Measurements from ENCODE around the gene RCAN3. TPM values are rescaled to one million over a fixed set of nuclear protein-coding genes. Genes with fewer than 3 reads are reported as not detected.
"Not testable (repeated sequence)": the region's sequence is repeated elsewhere in the genome, so short reads cannot be mapped to it uniquely, and the experiment has no call there.

The RCAN3 gene
- total RNA-seq, 1 donor: 5.1 TPM

DNA sequence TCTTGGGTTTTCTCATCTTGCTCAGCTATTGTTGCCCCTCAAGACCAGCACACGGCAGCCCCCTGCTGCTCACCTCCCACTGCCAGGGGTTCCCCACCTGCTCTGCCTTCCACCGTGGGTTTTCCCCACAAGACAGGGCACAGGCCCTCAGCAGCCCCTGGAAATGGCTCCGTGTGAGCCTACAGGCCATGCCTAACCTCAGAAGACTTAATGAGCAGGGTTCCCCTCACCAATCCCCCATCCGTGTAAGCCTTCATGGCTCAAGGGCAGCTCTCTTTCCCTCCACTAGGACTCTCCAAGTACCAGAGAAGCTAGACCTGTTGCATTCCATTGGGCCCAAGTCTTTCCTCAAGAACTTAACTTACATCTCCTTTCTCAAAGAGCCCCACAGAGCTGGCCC is 18.4 kb upstream of the RCAN3 start:
- no peak overlapping the region for H3K4me3 ChIP-seq (ENCODE audit: low read depth, low read length)
- TF ChIP-seq, protein P1, sequence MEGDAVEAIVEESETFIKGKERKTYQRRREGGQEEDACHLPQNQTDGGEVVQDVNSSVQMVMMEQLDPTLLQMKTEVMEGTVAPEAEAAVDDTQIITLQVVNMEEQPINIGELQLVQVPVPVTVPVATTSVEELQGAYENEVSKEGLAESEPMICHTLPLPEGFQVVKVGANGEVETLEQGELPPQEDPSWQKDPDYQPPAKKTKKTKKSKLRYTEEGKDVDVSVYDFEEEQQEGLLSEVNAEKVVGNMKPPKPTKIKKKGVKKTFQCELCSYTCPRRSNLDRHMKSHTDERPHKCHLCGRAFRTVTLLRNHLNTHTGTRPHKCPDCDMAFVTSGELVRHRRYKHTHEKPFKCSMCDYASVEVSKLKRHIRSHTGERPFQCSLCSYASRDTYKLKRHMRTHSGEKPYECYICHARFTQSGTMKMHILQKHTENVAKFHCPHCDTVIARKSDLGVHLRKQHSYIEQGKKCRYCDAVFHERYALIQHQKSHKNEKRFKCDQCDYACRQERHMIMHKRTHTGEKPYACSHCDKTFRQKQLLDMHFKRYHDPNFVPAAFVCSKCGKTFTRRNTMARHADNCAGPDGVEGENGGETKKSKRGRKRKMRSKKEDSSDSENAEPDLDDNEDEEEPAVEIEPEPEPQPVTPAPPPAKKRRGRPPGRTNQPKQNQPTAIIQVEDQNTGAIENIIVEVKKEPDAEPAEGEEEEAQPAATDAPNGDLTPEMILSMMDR (IDR thresholded peaks at IDR 0.05; ENCODE audit: insufficient read depth, low read length): no peak
- no peak for DNase-seq (ENCODE audit: low read depth)

DNA sequence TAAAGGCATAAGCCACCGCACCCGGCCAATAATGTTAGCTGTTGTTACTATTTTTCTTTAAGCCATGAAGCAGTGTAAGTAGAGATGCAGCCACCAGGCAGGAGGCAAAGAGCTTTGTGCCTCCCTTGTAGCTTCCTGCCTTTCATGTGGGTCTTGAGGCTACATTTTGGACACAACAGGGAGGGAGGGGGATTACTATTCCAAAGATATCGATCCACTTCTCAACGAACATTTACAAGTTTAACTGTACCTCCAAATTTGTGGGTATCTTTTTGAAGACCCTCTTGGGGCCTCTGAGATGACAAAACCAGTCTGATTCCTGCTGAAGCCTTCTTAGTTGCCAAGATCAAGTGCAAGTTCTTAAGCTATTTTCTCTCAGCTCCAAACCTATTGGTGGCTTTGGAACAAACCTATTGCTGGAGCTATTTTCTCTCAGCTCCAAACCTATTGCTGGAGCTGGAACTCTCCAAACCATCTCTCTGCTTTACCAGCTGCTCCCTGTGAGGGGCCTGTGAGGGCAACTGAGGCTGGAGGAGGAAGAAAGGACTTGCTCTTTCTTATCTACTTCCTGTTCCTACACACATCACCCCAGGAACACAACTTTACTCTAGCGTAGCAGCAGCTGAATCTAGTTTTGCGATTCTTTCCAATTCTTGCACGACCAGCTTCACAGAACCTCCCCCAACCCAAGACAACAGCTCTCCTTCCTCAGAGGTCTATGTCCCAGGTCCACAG is 16.1 kb upstream of the RCAN3 start:
- H3K4me3 ChIP-seq (ENCODE audit: low read depth, low read length): no peak overlapping the region
- DNase-seq (ENCODE audit: low read depth): no peak

DNA sequence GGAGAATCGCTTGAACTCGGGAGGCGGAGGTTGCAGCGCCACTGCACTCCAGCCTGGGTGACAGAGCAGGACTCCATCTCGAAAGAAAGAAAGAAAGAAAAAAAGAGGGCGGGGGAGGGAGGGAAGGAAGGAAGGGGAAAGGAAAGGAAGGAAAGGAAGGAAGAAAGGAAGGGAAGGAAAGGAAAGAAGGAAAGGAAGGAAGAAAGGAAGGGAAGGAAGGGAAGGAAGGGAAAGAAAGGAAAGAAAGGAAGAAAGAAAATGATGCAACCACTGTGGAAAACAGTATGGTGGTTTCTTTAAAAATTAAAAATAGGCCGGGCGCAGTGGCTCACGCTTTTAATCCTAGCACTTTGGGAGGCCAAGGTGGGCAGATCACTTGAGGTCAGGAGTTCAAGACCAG is 15.2 kb upstream of the RCAN3 start:
- no peak for DNase-seq (ENCODE audit: low read depth)
- H3K4me3 ChIP-seq (ENCODE audit: low read depth, low read length): no peak overlapping the region
- TF ChIP-seq, protein P1 (IDR thresholded peaks at IDR 0.05; ENCODE audit: insufficient read depth, low read length): no peak

More for the DNA sequence above, 16.1 kb upstream of the RCAN3 start:
- TF ChIP-seq, protein P1 (IDR thresholded peaks at IDR 0.05; ENCODE audit: insufficient read depth, low read length): no peak

DNA sequence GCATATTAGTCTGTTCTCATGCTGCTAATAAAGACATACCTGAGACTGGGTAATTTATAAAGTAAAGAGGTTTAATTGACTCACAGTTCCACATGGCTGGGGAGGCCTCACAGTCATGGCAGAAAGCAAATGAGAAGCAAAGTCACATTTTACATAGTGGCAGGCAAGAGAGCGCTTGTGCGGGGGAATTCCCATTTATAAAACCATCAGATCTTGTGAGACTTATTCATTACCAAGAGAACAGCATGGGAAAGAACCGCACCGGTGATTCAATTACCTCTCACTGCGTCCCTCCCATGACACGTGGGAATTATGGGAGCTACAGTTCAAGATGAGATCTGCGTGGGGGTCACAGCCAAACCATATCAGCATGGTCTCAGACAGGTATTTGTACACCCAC is 14.5 kb upstream of the RCAN3 start:
- not testable (repeated sequence) for DNase-seq (ENCODE audit: low read depth); H3K4me3 ChIP-seq (ENCODE audit: low read depth, low read length)

DNA sequence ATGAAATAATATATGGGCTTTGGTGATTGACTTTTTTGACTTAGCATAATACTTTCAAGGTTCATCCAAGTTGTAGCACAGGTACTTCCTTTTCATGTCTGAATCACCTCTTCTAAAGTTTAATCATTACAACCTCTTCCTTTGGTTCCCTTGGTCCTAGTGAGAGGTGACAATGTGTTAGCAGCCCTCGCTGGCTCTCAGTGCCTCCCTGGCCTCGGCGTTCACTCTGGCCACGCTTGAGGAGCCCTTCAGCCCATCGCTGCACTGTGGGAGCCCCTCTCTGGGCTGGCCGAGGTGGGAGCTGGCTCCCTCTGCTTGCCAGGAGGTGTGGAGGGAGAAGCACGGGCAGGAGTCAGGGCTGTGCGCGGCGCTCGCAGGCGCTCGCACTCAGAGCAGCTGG is 13.0 kb upstream of the RCAN3 start:
- DNase-seq (ENCODE audit: low read depth): no peak
- TF ChIP-seq, protein P1 (IDR thresholded peaks at IDR 0.05; ENCODE audit: insufficient read depth, low read length): no peak
- no peak overlapping the region for H3K4me3 ChIP-seq (ENCODE audit: low read depth, low read length)

DNA sequence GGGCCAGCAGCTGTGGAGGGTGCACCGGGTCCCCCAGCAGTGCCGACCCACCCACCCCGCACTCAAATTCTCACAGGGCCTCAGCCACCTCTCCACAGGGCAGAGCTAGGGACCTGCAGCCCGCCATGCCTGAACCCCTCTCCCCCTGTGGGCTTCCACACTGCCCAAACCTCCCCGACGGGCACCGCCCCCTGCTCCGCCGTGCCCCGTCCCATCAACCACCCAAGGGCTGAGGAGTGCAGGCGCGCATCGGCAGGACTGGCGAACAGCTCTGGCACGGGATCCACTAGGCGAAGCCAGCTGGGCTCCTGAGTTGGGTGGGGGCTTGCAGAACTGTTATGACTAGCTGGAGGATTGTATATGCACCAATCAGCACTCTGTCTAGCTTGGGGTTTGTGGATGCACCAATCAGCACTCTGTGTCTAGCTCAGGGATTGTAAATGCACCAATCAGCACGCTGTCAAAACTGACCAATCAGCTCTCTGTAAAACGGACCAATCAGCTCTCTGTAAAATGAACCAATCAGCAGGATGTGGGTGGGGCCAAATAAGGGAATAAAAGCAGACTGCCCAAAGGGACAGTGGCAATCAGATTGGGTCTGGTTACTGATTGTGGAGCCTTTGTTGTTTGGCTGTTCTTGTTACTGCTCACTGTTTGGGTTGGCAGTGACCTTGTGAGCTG is 12.4 kb upstream of the RCAN3 start:
- TF ChIP-seq, protein P1 (IDR thresholded peaks at IDR 0.05; ENCODE audit: insufficient read depth, low read length): no peak

DNA sequence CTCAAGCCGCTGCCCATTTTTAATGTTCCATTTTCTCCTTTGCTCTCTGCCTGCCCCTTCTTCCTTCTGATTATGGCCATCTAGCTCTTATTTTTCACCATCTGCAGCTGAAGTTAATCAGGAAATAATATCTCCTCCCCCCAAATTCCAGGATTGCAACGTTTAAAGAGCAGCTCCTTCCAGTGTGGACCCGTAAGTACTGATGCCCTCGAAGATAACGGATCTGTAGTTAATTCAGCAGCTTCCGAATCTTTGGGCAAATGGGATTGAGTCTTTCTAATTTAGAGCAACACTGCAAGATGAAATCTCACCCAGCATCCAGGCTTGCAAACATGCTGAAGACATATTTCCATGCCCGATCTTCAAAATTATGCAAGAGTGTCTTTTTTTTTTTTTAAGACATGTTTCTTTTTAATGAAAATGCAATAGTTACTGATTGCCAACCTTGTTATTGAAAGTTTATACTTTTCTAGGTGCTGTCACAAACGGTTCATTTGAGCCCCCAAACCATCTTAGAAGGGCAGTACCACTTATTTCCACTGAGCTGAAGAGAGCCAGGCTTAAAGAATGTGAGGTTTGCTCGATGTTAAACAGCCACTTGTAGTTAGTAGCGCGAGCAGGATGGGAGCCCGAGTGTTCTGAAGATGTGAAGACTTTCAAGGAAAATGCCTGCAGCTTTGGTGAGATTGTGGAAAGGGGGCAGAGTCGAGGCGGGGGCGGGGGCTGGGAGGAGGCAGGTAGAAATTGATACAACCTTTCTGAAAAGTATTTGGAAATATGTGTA is 10.9 kb upstream of the RCAN3 start:
- TF ChIP-seq, protein P1 (IDR thresholded peaks at IDR 0.05; ENCODE audit: insufficient read depth, low read length): peak; percentile 29
- DNase-seq (ENCODE audit: low read depth): no peak
- H3K4me3 ChIP-seq (ENCODE audit: low read depth, low read length): no peak overlapping the region

More for the DNA sequence above, 12.4 kb upstream of the RCAN3 start:
- DNase-seq (ENCODE audit: low read depth): no peak
- H3K4me3 ChIP-seq (ENCODE audit: low read depth, low read length): no peak overlapping the region

DNA sequence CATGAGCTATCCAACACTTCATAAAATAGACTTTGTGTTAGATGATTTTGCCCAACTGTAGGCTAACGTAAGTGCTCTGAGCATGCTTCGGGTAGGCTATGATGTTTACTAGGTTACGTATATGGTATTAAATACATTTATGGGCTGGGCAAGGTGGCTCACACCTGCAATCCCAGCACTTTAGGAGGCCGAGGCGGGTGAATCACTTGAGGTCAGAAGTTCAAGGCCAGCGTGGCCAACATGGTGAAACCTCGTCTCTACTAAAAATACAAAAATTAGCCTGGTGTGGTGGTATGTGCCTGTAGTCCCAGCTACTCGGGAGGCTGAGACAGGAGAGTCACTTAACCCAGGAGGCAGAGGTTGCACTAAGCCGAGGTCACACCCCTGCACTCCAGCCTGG is 9.7 kb upstream of the RCAN3 start:
- not testable (repeated sequence) for H3K4me3 ChIP-seq (ENCODE audit: low read depth, low read length); DNase-seq (ENCODE audit: low read depth)

All from fibroblast of the aortic adventitia (primary cell).